Keratinocyte (primary cell): Measurements from ENCODE around the gene USB1. TPM values are rescaled to one million over a fixed set of nuclear protein-coding genes. Genes with fewer than 3 reads are reported as not detected.
A peak's percentile ranks its signal among the peaks of the same experiment; 100 is the strongest.

ENCODE experiments used
- DNase-seq: peaks from one replicate; pipeline ENCODE4 v3.0.0-alpha.2; 2011; ENCODE audit warnings: low read depth, missing footprints, low spot score
- FAIRE-seq: peaks from 2 replicates; lab custom pipeline; 2011; peaks lifted over from hg19 to GRCh38; lab: Jason Lieb, UNC
- H2AFZ ChIP-seq: 2 replicates; pipeline ENCODE4 v1.6.0; 2012; ENCODE audit warnings: low read length, control low read depth, inconsistent platforms; ENCODE audit not compliant: control insufficient read depth
- H3K27ac ChIP-seq: 2 replicates; pipeline ENCODE4 v1.5.1; 2011; ENCODE audit warnings: low read length; ENCODE audit not compliant: control insufficient read depth, insufficient read depth
- H3K27me3 ChIP-seq: 3 replicates; pipeline ENCODE4 v1.6.0; 2011; ENCODE audit warnings: low read length; ENCODE audit not compliant: control insufficient read depth, insufficient read depth; ENCODE audit errors: extremely low read depth
- H3K36me3 ChIP-seq, 2 experiments: 2 replicates in 1 of 2; 3 replicates in 1 of 2; pipeline ENCODE4 v1.5.1; 2011; ENCODE audit warnings: low read length in 2 of 2, mild to moderate bottlenecking in 1 of 2; ENCODE audit not compliant: control insufficient read depth in 2 of 2, insufficient read depth in 2 of 2; ENCODE audit errors: extremely low read depth in 1 of 2
- H3K4me1 ChIP-seq: 3 replicates; pipeline ENCODE4 v1.5.1; 2011; ENCODE audit warnings: low read length; ENCODE audit not compliant: control insufficient read depth, insufficient read depth; ENCODE audit errors: extremely low read depth
- H3K4me2 ChIP-seq: 3 replicates; pipeline ENCODE4 v1.6.0; 2011; ENCODE audit warnings: low read depth, low read length; ENCODE audit not compliant: control insufficient read depth, insufficient read depth; ENCODE audit errors: extremely low read depth
- H3K4me3 ChIP-seq, 3 experiments: fragments of 200-600 bp in 1 of 3; sonication (generic) in 1 of 3; 2 replicates in 2 of 3; 3 replicates in 1 of 3; pipeline ENCODE4 v1.5.1; 2011 to 2016; ENCODE audit warnings: low read length in 3 of 3, mild to moderate bottlenecking in 3 of 3, control low read depth in 2 of 3, inconsistent platforms in 1 of 3, low read depth in 1 of 3, mixed read lengths in 1 of 3, mixed run types in 1 of 3, moderate library complexity in 1 of 3; ENCODE audit not compliant: control insufficient read depth in 2 of 3, insufficient read depth in 2 of 3; ENCODE audit errors: extremely low read depth in 1 of 3
- H3K79me2 ChIP-seq: 2 replicates; pipeline ENCODE4 v1.6.0; 2012; ENCODE audit warnings: low read length; ENCODE audit not compliant: control insufficient read depth, insufficient read depth
- H3K9ac ChIP-seq: 3 replicates; pipeline ENCODE4 v1.6.0; 2011; ENCODE audit warnings: low read length; ENCODE audit not compliant: control insufficient read depth, insufficient read depth; ENCODE audit errors: extremely low read depth
- H3K9me1 ChIP-seq: 3 replicates; pipeline ENCODE4 v1.6.0; 2011; ENCODE audit warnings: low read length; ENCODE audit not compliant: control insufficient read depth, insufficient read depth; ENCODE audit errors: extremely low read depth
- H3K9me3 ChIP-seq: 2 replicates; pipeline ENCODE4 v1.5.1; 2012; ENCODE audit warnings: low read depth, low read length; ENCODE audit not compliant: control insufficient read depth
- H4K20me1 ChIP-seq: 3 replicates; pipeline ENCODE4 v1.6.0; 2011; ENCODE audit warnings: low read length; ENCODE audit not compliant: control insufficient read depth, insufficient read depth; ENCODE audit errors: extremely low read depth
- EZH2 ChIP-seq: IDR thresholded peaks from one replicate; pipeline ENCODE4 v1.6.1; 2012; ENCODE audit warnings: inconsistent platforms, mild to moderate bottlenecking, low read length, moderate library complexity
- dilution Hi-C: fragments of 300-500 bp; cut with MboI; formaldehyde crosslinking; loops from one replicate; pipeline ENCODE4 v1.7.0; 2020; ENCODE audit warnings: low sequenced_read_pairs; ENCODE audit not compliant: extremely low pct_ligation_motif_present
- polyA plus RNA-seq, 5 experiments: library from polyadenylated mRNA; depleted of rRNA in 3 of 5; stranded (reverse) in 3 of 5; stranded (forward) in 1 of 5; unstranded in 1 of 5; fragments of >200 nt; gene quantifications; 1 replicate in 1 of 5; 2 replicates in 3 of 5; 3 replicates in 1 of 5; pipeline versions ENCODE4 v1.2.1 to v1.2.3, GENCODE V29; 2011 to 2012; ENCODE audit warnings: missing spikeins in 2 of 5, low read depth in 1 of 5, low replicate concordance in 1 of 5
- TF ChIP-seq, protein P1 (sequence below), 3 experiments: IDR thresholded peaks in 1 of 3; conservative IDR thresholded peaks in 1 of 3; optimal IDR thresholded peaks in 1 of 3; 2 replicates in 2 of 3; 3 replicates in 1 of 3; pipeline versions ENCODE3 to v1.5.1; 2011; ENCODE audit warnings: low read length in 3 of 3, mild to moderate bottlenecking in 3 of 3, moderate library complexity in 2 of 3, control low read depth in 1 of 3, inconsistent platforms in 1 of 3; ENCODE audit not compliant: insufficient read depth in 2 of 3; ENCODE audit errors: extremely low read depth in 1 of 3

Gene USB1
- polyA plus RNA-seq, 1 donor (not counting 4 experiments of a cell fraction or from before 2014, with no cell fraction given): 63.5 TPM

DNA sequence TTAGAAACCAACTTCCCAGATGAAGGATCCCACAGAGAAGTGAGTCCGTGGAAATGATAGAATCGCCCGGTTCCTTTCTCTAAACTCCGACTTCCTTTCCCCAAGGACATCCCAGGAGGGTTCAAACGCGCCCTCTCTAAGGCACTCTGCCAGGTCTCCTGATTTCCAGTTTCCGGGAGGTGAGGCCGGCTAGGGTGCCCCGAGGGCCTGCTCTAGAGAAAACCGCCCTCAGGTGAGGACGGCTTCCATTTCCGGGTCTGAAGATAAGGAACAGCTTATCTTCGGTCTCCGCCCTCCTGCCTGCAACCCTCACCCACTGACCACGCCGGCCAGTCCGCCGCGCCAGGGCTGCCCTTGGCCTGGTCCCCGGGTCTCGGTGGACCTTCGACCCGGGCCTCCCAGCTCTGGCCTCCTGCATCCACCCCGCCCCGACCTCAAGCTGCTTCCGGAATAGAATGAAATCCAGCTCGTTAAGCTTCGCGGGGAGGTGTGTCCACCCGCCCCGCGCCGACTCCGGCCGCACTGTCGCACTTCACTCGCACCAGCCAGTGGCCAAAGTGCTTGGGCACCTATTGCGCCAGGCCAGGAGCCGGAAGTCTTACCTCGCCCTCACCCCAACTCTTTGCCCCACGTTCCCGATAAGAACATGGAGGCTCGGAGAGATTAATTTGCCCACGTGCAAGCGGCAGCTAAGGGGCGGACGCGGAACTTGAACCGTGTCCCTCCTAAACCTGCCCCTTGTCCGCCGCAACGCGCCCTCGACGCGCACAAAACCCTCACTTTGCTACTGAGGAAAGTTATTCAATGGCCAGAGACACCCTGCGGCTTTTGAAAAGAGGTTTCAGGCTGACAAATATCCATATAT is 23.5 kb downstream of the USB1 start:
- no peaks in the 10 kb centered on the region for H3K9me1 ChIP-seq
- peaks cover 33% of the 10 kb centered on the region for H3K4me1 ChIP-seq
- peaks cover 3% of the 10 kb centered on the region for H4K20me1 ChIP-seq
- dilution Hi-C loops: no loop called here
- peak overlapping the region; percentile 91 for H3K4me2 ChIP-seq
- DNase-seq (no peak), FAIRE-seq (no peak)
- H3K27me3 ChIP-seq: no peaks in the 10 kb centered on the region
- peaks cover 5 to 7% of the 10 kb centered on the region in 2 experiments for H3K36me3 ChIP-seq
- H3K79me2 ChIP-seq: no peaks in the 10 kb centered on the region
- peak overlapping the region; percentile 69 for H3K9ac ChIP-seq
- TF ChIP-seq, protein P1, sequence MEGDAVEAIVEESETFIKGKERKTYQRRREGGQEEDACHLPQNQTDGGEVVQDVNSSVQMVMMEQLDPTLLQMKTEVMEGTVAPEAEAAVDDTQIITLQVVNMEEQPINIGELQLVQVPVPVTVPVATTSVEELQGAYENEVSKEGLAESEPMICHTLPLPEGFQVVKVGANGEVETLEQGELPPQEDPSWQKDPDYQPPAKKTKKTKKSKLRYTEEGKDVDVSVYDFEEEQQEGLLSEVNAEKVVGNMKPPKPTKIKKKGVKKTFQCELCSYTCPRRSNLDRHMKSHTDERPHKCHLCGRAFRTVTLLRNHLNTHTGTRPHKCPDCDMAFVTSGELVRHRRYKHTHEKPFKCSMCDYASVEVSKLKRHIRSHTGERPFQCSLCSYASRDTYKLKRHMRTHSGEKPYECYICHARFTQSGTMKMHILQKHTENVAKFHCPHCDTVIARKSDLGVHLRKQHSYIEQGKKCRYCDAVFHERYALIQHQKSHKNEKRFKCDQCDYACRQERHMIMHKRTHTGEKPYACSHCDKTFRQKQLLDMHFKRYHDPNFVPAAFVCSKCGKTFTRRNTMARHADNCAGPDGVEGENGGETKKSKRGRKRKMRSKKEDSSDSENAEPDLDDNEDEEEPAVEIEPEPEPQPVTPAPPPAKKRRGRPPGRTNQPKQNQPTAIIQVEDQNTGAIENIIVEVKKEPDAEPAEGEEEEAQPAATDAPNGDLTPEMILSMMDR (optimal IDR thresholded peaks at IDR 0.05 in 1 of 3, IDR thresholded peaks at IDR 0.05 in 1 of 3, conservative IDR thresholded peaks at IDR 0.05 in 1 of 3; ENCODE audit: extremely low read depth in 1 of 3, insufficient read depth in 2 of 3, low read length in 3 of 3): no peak
- H3K9me3 ChIP-seq: no peaks in the 10 kb centered on the region
- no peak overlapping the region for H3K27ac ChIP-seq
- peak overlapping the region; percentile 58 to 72 (median 69) for H3K4me3 ChIP-seq
- peak overlapping the region; percentile 84 for H2AFZ ChIP-seq

GRCh38 chr16:58025351-58026138 is 24.3 kb downstream of the USB1 start, which contains the start of gene MMP15:
Gene MMP15, plus strand, starts transcription at chr16:58025754. Its CDS starts 597 bp downstream, at chr16:58026351.
- H2AFZ ChIP-seq: peak within 1 kb of the TSS; percentile 84
- H3K9me3 ChIP-seq: no peaks in the 10 kb centered on the region
- no peak for TF ChIP-seq EZH2
- TF ChIP-seq, protein P1 (optimal IDR thresholded peaks at IDR 0.05 in 1 of 3, IDR thresholded peaks at IDR 0.05 in 1 of 3, conservative IDR thresholded peaks at IDR 0.05 in 1 of 3; ENCODE audit: extremely low read depth in 1 of 3, insufficient read depth in 2 of 3, low read length in 3 of 3): no peak
- peaks cover 3% of the 10 kb centered on the region for H4K20me1 ChIP-seq
- H3K4me3 ChIP-seq: peak within 1 kb of the TSS; percentile 58 to 72 (median 69)
- no peaks in the 10 kb centered on the region for H3K36me3 ChIP-seq
- no peak within 1 kb of the TSS for H3K27ac ChIP-seq
- dilution Hi-C loops: no loop called here
- no peaks in the 10 kb centered on the region for H3K79me2 ChIP-seq
- H3K9ac ChIP-seq: peak within 1 kb of the TSS; percentile 69
- H3K27me3 ChIP-seq: no peaks in the 10 kb centered on the region
- FAIRE-seq: no peak
- H3K4me2 ChIP-seq: peak within 1 kb of the TSS; percentile 91
- peaks cover 33% of the 10 kb centered on the region for H3K4me1 ChIP-seq
- no peaks in the 10 kb centered on the region for H3K9me1 ChIP-seq
- DNase-seq: peak; percentile 28
